ENCODE results near the gene ABLIM1.

The ABLIM1 gene

DNA sequence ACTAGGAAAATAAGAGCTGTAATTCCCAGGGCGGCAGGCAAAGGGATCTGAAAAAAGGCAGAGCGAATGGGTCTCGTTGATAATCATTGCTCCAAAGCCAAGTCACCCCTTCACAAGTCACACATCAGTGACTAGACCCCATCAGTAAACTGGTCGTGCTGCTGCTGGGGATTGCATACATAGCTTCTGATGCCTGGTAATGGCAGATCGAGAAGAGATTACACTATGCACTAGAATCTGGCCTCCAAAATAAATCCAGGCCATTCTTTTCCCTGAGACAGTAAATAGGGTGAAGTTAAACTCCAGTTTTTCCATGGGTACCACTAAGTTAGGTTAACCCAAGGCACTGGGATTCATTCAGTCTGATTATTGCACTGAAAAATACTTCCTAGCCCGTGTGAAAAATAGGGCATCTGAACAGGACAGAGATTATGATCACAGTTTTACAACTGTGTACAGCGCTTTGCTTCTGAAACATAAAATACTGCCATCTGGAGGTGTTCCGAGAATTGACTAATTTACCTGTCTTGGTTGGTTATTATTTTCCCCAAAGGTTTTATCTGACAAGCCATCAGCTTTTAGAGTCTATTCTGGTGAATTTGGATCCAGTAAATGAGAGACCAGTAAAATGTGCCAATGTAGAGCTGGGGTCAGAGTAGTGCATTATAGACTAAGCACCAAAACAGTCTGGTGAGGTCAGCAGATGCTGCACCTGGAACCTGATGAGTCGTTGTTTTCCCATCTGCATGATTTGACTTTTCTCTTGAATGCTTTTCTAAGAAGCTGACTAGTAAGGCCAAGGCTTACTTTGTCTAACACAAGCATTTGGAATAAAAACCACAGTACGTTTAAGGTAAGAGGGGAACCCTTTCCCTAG lies 170.9 kb downstream of the ABLIM1 start:
- peak; percentile 19 for DNase-seq (ENCODE audit: low spot score)

DNA sequence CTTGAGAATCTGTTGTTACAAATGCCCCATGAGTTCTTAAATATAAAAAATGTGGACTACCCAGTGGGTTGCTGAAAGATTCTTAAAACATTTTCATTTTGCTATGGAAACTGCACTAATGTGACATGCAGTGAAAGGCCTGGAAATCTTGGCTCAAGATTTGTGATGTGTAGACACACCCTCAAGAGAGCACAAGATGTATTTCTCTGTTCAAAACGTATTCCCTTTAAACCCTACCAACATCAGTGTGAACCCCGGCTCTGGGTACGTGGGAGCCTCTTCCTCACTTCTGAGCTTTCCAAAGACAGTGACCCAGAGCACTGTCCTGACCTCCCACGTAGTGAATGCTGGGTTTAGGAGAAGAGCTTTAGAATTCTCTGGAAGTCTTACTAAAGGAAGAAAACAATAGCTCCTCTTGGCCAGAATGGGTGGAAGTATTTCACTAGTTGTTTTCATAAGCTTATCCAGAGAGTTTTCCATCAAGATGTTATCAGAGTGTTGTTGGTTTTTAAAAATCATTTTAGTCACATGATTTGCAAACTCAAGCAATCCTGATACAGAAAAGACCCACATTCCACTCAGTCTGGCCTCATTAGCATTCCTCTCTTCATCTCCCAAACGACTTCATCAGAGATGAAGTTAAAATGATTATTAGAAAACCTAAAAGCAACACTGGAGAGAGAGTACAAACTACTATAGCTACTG lies 172.2 kb downstream of the ABLIM1 start:
- DNase-seq (ENCODE audit: low spot score) = no peak

DNA sequence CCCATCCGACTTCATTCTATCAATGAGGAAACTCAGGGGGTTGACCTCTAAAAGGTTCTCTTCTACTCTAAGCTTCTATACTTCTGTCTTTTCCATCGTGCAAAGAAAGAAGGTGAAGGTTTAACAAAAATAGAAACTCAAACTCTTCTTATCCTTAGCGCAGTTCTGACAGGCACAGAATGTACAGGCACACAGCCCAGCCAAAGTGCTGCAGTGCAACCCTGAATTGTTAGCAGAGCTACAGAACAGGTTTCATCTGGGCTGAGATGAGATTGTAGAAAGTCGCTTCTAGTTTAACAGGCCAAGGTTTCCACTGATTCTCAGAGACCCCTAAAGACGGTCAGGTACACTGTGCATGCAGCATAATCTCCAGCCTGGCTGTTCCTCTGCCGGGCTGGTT lies 174.5 kb downstream of the ABLIM1 start:
- no peak for DNase-seq (ENCODE audit: low spot score)

DNA sequence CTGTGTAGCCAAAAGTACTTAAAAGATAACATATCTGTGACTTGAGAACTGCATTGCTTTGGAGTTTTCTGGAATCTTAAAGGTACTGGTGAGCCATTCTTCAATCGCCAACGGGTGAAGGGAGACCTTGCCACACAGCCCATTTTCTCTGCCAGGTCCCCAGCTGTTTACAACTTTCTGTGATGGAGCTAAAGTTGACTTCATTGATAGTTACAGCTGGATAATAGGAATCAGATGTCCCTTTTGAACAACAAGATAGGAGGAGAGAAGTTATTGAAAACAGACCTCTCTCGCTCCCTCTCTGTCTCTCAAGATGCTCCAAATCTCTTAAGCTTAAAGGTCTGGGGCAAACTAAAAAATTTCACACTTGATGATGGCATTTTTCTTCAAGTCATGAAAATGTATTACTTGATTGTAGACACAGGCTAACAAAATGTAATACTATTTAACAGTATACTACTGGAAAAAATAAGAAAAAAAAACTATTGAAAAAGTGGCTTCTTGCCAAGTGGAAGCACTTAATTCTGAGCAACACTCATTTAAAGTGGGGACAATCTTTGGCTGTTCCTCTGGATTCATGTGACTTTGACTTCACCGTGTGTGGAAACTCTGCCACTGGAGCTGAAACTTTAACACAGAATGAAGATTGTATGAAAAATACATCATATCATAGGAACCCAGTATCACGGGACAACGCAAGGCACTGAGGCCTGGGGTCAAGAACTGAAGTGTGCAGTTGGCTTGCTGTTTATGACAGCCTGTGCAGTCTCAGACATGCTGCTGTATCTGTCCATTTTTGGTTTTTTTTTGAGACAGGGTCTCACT lies 175.4 kb downstream of the ABLIM1 start:
- DNase-seq (ENCODE audit: low spot score) = no peak

DNA sequence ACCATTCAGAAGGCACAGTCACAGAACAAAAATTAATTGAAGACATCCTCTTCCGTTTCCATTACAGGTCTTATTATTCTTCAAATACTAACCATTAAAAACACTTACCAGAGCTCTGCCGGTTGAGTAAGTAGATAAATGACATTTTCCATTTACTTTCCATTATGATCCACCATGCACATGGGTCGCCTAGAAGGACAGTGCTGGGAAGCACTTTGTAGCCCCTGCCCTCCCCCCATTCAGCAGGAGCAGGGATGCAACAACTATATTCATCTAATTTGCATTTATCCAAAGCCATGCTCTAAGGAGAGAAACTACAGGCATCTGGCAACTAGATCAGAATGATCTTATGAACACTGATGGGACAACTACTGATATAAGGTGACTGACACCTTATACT lies 177.0 kb downstream of the ABLIM1 start:
- DNase-seq (ENCODE audit: low spot score) = no peak

DNA sequence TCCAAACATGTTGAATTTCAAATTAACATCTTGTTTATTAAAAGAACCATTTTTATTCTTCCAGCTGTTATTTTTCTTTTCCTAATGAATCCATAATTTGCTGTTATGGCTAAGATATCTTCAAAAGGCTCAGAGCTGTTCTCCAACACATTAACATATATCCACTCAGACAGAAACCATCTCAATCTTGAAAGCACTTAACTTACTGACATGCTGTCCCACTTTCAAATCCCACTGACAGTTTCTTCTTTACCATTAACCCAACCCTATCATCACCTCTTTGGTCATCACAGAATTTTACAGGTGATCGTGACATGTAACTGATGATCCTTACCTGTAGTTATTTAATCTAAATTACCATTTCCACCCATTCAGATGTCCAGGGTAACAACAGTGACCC lies 178.2 kb downstream of the ABLIM1 start:
- no peak for DNase-seq (ENCODE audit: low spot score)

DNA sequence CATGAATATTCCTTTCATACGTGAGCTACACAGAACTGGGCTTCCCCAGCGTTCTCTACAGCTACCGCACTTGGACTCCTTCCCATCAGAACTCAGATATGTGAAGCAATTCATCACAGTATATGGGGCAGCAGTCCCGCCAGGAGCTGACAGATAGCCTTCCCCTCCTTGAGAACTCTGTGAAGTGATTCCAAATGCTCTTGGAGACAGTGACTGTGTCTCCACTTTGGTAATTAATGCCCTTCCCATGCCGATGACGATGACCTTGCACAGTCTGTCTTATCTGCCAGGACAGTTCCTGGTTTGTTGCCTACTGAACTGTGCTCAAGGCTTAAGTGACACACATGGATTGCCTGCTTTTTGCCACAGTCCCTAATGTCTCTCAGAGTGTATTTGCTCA lies 178.8 kb downstream of the ABLIM1 start:
- DNase-seq (ENCODE audit: low spot score) = no peak

DNA sequence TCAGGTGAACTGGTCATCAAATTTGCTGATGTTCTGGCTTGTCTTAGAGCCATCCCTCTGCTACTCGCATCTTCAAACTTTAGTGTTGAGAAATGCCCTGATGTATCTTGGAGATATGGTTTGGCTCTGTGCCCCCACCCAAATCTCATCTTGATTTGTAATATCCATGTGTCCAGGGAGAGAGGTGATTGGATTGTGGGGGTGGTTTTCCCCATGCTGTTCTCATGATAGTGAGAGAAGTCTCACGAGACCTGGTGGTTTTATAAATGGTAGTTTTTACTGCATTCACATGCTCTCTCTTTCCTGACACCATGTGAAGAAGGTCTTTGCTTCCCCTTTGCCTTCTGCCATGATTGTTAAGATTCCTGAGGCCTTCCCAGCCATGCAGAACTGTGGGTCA lies 179.8 kb downstream of the ABLIM1 start:
- no peak for DNase-seq (ENCODE audit: low spot score)

DNA sequence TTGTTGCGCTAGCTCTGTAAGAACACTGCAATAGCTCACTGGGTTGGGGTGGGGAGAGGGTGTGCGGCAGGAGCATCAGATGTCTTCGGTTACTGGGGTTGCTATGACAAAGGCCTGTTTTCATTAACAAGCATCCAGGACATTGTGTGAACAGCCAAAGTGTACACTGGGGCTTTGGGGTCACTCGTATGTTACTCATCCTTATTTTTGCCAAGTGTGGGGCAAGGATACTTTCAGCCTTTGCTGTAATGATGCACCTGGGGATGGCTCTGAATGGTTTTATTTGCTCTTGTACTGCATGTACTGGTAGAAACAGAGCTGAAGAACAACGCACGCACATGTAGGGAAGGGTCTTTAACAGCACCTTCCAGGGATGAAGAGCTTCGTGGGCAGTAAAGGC lies 180.8 kb downstream of the ABLIM1 start:
- DNase-seq (ENCODE audit: low spot score) = no peak

DNA sequence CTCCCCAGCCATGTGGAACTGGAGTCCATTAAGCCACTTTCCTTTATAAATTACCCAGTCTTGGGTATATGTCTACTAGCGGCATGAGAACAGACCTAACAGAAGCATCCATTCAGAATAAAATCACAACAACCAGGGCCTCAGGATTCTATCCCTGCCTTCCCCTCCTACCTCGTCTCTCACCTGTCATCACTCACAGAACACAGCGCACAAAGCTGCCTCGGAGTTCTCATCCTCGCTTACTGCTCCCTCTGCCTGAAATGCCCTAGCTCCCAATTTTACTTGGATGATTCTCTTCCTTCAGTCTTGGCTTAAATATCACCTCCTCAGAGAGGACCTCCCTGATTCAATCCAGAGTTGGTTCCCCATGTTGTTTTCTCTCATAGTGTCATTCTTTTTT lies 183.1 kb downstream of the ABLIM1 start:
- DNase-seq (ENCODE audit: low spot score) = no peak

DNA sequence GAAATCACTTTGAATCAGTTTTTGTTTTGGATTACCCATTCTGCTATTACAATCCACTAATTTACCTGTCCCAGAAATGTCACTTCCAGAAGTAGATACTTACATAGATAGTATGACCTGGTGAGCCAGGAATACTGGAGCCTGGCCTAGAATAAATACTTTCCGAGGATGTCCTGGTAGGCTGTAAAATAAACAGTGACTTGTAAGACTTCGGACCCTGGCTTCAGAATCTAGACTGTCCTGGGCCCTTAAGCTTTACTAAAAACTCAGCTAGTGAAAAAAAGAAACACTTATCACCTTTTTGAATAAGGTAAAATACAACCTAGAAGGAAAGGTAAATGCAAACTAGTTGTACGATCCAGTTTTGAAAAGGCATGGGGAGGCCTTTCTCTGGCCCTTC lies 184.3 kb downstream of the ABLIM1 start:
- no peak for DNase-seq (ENCODE audit: low spot score)

DNA sequence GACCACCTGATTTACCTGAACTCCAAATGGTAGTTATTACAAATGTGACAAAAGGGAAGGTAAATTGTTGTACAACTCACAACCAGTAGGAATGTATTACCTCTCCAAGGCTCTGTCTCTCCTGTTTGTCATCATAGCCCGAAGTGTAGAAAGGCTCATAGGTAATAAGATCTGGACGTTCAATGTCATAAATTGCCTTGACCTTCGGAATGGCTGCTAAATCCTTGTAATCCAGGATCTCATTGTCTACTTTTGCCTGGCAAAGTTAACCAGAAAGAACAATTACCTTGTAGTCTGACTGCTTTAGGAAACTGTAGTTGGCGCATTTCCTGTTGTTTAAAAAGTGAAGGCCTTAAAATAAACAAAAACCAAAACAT lies 185.2 kb downstream of the ABLIM1 start:
- no peak for DNase-seq (ENCODE audit: low spot score)

DNA sequence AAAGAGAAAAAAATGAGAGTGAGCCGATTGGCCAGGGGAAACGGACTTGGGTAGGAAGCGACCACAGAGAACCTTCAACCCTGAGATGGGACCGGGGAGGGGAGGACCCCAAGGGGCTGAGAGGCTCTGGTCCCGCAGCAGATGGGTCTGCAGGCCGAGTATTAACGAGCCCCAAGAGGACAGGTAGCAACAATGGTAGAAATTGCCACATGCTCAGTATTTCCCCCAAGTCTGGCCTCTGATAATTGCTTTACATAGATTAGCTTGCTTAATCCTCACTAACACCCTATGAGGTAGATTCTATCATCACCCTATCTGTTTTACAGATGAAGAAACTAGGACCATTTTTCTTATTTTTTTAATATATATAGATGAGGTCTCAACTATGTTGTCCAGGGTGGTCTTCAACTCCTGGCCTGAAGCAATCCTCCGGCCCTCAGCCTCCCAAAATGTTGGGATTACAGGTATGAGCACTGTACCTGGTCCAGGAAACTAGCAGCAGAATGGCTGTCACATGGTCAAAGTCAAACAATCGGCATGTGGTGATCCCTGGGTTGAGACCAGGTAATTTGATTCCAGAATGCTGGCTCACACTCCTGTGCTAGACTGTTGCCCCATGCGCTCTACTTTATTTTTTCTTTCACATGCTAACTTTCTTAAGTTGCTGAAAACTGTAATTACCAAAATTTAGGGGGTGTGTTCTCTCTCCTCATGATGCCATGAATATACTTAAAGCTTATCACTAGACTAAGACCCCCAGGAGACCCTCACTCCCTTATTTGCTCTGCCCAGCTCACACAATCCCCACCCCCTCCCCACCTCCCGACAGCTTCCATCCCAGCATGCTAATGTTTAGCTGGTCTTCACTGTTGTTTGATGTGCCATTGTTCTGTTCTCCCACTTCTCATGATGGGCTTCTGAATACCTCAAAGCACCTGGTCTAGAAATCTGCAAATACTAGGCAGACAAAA lies 185.9 kb downstream of the ABLIM1 start:
- no peak for DNase-seq (ENCODE audit: low spot score)

DNA sequence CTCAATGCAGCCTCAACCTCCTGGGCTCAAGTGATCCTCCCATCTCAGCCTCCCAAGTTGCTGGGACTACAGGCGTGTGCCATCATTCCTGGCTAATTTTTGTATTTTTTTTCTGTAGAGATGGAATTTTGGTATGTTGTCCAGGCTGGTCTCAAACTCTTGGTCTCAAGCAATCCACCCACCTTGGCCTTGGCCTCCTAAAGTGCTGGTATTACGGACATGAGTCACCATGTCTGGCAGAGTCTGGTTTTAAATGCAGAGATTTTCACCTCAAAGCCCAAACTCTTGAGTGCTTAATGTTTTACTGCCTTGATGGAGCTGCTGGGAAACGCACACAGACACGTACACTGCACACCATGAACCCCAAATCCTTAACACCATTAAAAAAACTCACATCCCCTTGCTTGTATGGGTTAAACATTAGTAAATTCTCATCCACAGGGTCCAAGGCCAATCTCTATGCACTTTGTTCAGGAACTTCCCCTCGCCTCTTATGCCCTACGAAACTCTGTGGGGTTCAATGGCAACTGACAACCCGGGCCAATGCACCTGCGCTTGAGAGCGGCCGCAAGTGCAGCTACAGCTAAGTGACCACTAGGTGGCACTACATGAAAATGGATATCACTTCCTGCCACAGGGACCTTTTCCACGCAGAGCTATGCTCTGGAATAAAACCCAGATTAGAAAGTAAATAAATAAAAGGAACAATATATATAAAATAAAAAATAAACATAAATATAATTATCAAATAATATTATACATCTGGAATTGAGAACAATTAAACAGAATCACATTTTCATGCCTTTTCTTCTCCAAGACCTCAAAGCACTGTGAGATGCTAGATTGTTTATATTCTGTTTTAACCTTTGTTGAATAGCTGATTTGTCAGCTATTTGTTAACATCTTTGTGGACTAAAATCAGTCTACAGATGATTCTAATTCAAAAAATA lies 186.8 kb downstream of the ABLIM1 start:
- DNase-seq (ENCODE audit: low spot score) = peak; percentile 78

DNA sequence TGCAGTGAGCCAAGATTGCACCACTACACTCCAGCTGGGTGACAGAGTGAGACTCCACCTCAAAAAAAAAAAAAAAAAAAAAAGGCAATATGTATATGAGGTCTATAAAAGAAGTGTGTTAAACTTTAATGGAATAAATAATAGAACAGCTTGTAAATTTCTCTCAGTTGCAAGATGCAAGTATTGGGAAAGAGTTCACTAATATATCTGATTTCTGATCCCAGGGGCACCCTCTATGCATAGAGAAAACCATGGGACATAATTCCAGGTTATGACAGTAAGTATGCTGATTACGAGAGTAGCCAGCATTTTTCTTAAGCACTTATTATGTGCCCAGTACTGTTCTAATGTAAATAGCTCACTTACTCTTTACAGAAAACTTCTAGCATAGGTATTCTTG lies 187.7 kb downstream of the ABLIM1 start:
- DNase-seq (ENCODE audit: low spot score) = no peak

DNA sequence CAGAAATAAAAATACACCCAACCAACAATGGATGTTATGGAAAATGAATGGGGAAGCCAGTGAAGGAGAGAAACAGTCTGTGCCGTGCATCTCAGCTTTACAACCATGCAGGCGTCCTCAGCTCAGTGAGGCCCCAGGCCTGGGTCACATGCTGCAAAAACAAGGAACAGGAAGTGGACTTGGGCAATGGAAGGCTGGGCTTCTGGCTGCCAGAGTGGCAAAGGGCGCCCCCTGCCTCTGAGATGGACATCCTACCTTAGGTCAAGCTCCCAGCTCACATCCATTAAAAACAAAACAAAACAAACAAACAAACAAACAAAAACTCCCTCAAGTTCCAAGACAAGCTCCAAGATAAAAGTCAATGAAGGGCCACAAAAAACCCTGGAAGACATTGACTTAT lies 199.1 kb downstream of the ABLIM1 start:
- no peak for DNase-seq (ENCODE audit: low spot score)

DNA sequence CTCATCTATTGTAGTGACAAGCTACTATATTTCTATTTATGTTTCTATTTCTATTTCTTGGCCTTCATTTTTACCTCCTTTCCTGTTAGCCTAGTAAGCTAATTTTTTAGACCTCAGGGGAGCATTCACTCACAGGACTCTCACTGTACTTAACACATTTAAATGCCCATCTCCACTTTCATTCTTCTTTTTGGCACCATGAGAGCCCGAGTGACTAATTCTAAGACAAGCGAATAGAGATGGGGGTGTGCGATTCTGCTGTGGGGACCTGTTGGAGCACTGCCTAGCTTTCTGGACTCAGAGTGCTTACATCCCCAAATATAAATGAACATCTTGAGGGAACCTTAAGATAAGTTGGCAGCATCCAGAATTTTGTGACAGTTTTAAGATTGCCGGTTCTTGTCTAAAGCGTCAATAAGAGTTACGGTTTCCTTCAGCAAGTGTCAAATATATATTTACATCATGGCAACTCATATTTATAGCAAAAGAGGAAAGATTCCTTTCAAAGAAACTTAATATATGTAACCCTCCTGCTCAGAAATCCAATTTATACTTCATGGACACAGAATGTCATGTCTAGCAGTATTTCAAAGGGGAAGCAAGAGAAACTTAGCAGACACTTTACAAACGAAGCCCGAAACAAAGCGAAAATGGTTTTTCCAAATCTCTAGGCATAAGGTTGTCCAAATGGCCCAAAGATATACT lies 199.7 kb downstream of the ABLIM1 start:
- DNase-seq (ENCODE audit: low spot score) = no peak

DNA sequence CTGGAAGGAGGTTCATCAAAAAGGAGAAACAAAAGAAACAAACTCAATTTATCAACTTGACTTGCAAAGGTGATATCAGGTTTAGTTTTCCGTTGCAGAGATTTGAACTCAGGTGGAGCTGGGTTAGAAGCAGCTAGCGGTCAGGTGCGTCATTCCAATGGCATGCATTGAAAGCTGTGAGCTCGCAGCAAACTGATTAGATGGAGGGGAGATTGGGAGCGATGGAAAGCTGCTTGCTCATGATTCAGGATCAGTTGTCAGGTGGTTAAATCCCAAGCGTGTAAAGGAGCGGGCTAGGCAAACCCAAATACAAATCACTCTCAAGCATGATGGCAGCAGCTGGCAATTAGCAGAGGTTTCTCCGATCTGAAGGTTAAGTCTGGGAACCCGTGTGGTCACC lies 204.5 kb downstream of the ABLIM1 start:
- DNase-seq (ENCODE audit: low spot score) = no peak

DNA sequence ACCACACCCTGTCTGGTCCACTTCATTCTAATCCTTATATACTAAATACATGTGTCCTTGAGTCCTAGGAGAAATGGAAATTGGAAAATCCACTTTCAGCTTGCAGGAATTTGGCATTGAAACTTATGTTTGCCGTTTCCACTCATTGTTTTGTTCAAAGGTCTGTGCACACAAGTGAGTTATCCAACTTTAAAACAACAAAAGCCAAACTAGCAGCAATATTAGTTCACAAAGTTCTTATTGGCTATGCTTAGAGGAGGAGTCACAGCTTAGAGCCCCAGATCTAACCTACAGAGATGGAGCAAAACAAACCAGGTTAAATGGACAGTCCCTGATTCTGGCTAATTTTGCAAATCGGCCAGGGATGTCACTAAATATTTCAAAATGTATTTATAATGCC lies 209.2 kb downstream of the ABLIM1 start:
- no peak for DNase-seq (ENCODE audit: low spot score)

DNA sequence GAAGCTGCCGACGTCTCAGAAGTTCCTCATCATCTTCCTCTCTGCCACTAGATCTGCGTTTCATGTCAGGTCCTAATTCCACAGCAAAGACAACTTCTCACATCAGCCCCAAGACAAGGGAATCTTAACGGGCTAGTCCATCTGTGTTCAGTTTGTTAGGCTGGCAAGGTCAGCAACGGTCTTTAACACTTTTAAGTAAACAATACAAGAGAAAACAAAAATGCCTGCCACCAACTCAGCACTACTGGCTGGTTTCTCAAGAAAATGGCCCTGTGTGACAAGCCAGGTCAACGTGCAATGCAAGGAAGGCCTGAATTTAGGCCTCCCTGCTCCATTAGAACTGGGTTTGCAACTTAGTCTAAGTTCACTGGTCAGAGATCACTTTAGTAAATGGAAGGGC lies 212.7 kb downstream of the ABLIM1 start:
- DNase-seq (ENCODE audit: low spot score) = no peak
